Stimulated activated CD4-positive, alpha-beta T cell treated with anti-CD3 and anti-CD28 coated beads, Interleukin-4, amount 100 ng/mL, for 48 hours (primary cell): Measurements from ENCODE around the gene RNGTT.

Source experiments
- DNase-seq, 2 donors: peaks; one replicate each; pipeline ENCODE4 v3.0.0-alpha.2; 2020; ENCODE audit warnings: low read depth in 2 of 2

The RNGTT gene

DNA sequence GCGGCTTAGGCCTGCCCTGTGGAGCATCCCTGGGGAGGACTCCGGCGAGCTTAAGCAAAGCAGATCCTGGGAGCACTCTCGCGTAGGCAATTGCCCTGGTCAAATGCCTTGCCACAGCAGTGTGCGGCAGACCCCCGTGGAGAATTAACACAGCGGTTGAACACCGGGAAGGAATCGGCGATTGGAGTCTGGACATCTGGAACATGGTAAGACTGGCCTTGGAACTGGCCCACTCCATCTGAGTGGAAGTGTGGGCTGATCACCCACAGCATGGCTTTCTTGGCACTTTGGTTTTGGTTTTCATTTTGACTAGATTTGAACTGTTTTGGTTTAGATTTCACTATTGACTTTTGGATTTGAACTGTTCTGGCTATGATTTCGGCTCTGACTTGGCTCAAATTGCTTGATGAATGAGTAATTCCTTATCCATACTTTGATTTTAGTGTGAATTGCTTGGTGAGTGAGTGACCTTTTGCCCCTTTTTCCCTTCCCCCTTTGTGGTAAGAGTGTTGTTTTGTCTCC is 300.7 kb downstream of the RNGTT start:
- DNase-seq, result no peak

GRCh38 chr6:88662163-88662580 is 301.2 kb downstream of the RNGTT start:
- DNase-seq, result no peak

DNA sequence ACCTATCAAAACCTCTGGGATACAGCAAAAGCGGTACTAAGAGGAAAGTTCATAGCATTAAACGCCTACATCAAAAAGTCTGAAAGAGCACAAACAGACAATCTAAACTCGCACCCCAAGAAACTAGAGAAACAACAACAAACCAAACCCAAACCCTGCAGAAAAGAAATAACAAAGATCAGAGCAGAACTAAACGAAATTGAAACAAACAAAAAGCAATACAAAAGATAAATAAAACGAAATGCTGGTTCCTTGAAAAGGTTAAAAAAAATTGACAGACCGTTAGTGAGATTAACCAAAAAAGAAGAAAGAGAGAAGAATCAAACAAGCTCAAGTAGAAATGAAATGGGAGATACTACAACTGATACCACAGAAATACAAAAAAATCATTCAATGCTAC is 302.3 kb downstream of the RNGTT start:
- DNase-seq, result no peak

- no peak for DNase-seq
Measured at GRCh38 chr6:88655586-88655985, 307.8 kb downstream of the RNGTT start.

GRCh38 chr6:88653936-88654335 is 309.5 kb downstream of the RNGTT start:
- no peak for DNase-seq

DNA sequence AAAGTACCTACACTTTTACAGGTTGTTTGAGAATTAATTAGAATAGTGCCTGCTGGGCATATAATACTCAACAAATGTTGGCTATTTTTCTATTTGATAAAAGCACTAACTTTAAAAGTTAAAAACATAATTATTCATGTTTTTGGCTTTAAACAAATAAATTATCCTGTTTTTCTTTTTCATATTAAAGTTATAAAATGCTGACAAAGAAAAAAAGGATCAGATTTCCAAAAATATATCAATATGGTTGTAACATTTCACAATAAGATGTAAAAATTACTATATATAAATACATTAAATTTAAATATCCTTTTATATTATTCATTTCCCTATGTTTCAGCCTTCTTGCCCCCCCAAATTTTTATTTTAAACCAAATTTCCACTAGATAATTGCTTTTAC is 312.0 kb downstream of the RNGTT start:
- no peak for DNase-seq

- no peak for DNase-seq
Measured at GRCh38 chr6:88650979-88651378, 312.4 kb downstream of the RNGTT start.

- no peak for DNase-seq
Measured at GRCh38 chr6:88650029-88650619, 313.3 kb downstream of the RNGTT start.

DNA sequence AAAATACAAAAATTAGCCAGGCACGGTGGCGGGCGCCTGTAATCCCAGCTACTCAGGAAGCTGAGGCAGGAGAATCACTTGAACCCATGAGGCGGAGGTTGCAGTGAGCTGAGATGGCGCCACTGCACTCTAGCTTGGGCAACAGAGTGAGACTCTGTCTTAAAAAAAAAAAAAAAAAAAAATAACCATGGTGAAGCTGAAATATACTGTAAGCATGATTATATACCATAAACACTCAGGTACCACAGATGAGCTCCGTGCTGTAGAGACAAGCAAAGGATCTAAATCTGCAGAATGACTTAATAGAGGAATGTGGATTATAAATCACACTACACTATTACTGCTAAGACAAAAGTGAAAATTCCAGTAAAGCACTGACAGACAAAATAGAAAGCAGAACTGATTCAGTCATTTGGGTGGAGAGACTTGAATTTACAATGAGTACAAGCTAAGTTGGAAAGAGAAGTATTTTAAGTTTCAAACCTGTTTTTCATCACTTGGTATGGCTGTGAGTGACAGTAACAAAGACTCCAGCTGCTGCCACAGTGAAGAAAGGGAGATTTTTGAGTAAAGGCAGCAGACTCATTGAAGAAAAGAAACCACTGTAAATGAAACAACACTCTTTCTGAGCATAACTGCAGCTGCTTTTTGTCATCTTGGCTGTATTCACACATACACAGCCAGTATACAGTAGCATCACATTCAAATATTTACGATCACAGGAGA is 322.1 kb downstream of the RNGTT start:
- no peak for DNase-seq

GRCh38 chr6:88637761-88638545 is 325.5 kb downstream of the RNGTT start:
- DNase-seq, result no peak

- DNase-seq, result no peak
Measured at GRCh38 chr6:88636871-88637270, 326.5 kb downstream of the RNGTT start.

- DNase-seq, result no peak
Measured at GRCh38 chr6:88633782-88634181, 329.6 kb downstream of the RNGTT start.

GRCh38 chr6:88631830-88632229 is 331.6 kb downstream of the RNGTT start:
- no peak for DNase-seq

GRCh38 chr6:88629838-88630494 is 333.5 kb downstream of the RNGTT start:
- DNase-seq, result no peak

DNA sequence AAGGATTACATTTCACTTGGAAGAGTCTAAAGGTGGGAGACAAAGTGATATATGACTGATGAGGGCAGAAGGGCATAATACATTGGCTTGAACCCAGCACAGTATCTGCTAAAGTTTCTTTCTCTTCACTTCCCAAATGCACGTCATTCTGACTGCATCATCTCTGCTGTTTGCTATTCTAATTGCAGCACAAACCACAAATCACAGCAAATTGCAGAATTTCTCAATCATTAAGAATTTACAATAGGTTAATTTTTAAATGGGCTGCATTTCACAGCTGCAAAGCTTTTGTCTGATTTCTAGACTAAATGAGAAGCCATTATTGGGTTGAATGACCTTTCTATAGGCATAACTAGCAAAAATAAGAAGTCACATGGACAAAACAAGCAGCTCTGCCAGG is 337.0 kb downstream of the RNGTT start:
- no peak for DNase-seq

GRCh38 chr6:88623531-88623930 is 339.9 kb downstream of the RNGTT start:
- no peak for DNase-seq

GRCh38 chr6:88619951-88620350 is 343.5 kb downstream of the RNGTT start:
- DNase-seq, result no peak

DNA sequence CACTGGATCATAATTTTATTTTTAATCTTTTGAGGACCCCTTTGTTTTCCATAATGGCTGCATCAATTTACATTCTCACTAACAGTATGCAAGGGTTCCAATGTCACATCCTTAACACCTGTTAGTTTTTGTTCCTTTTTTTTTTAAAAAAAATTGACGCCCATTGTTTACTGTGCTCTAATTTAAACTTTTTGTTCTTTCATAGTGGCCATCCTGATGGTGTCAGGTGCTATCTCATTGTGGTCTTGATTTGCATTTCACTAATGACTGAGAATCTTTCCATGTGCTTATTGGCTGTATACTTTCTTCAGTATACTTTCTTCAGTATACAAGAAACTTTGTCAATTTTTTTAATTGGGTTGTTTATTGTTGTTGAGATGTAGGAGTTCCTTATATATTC is 347.0 kb downstream of the RNGTT start:
- DNase-seq, result no peak

DNA sequence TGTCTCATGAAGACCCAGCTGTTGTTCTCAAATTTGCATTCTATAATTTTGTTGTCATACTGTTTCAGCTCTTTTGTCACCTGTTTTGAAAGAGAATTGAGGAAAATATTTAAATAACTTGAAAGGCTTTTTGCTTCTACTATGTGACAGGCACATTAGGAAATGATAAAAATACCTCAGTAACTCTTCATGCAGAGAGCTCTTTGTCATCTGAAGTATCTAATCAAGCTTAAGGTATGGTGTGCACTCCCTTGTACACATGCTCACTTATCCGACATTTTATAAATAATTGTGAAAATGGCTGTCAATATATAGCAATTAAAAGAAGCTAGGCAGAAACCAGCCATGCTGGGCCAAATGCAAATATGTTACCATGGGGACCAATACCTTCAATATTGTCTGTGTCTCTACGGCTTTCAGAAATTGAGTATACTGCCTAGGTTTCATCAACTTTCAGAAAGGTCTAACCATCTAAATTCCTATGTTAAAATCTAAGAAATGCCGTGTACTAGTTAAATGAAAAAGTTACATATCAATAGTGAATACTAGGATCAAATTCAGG is 349.0 kb downstream of the RNGTT start:
- no peak for DNase-seq

GRCh38 chr6:88612631-88613030 is 350.8 kb downstream of the RNGTT start:
- no peak for DNase-seq

DNA sequence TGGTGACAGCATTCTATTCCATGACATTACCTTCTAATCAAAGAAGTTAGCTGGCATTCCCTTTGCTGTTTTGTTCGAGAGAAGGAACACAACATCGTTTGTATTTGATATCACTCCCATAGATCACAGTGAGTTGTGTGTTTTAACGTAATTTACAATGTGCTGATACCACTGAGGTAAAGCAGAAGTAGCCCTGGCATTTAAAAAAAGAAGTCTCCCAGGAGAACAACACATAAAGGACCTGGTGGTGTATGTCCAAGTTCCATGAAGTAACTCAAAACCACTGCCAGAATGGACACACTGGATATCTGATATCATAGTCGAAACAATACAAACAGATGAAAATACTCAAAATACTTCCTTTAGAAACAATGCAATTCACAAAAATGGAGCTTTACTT is 351.7 kb downstream of the RNGTT start:
- DNase-seq, result no peak

DNA sequence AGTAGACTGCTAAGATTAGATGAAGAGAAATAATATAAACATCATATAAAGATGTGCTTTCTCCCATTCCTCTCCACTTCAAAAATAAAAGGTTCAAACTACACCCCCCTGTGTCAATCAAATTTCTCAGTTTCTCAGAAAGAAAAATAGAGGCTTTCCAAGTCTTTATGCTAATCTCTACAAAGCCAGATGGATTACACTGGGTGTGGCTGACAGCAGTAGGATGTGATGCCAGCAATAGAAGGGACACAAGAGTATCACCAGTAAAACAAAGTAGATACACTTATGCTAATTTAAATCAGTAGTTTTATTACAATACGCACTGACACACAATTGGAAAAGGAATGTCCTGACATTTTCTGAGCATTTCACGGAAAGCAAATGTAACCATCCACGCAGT is 353.4 kb downstream of the RNGTT start:
- no peak for DNase-seq
